ENCODE measurements around the gene EVA1B.

Gene EVA1B

GRCh38 chr1:36279110-36279788 lies 44.2 kb downstream of the EVA1B start:
- DNase-seq (ENCODE audit: low read depth) = no peak

- no peak for DNase-seq (ENCODE audit: low read depth)
Observed at GRCh38 chr1:36276688-36277087, 46.8 kb downstream of the EVA1B start.

GRCh38 chr1:36274201-36274600 lies 49.2 kb downstream of the EVA1B start:
- DNase-seq (ENCODE audit: low read depth) = no peak

DNA sequence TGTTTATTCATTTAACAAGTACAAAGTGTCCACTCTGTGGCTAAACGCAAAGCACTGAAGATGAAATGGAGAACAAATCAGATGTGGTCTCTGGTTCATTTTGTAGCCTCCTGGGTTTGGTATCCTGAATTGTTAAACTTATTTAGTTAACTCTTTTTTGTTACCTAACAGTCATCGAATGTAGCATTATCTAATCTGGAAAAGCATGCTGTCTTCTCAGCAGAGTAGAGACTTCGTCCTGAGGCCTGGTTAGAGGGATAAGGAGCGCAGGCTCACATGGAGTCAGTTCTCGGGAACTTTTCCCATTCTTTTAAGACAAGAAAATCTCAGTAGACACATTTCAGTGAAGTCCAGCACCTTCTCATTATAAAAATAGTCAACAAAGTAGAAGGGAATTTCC lies 50.4 kb downstream of the EVA1B start:
- no peak for DNase-seq (ENCODE audit: low read depth)

Measured in stimulated activated CD8-positive, alpha-beta memory T cell treated with anti-CD3 and anti-CD28 coated beads, Interleukin-12 subunit alpha, Interleukin-12 subunit beta, amount 100 ng/mL, for 4 hours (primary cell).